ENCODE data around the gene ZSWIM1. TPM values are rescaled to one million over a fixed set of nuclear protein-coding genes. Genes with fewer than 3 reads are reported as not detected.

Gene ZSWIM1
- total and polyA plus RNA-seq, 2 of the 13 experiments (the other 11 are each of a cell fraction or from before 2014, with no cell fraction given), result 9.5 to 11.7 TPM

DNA sequence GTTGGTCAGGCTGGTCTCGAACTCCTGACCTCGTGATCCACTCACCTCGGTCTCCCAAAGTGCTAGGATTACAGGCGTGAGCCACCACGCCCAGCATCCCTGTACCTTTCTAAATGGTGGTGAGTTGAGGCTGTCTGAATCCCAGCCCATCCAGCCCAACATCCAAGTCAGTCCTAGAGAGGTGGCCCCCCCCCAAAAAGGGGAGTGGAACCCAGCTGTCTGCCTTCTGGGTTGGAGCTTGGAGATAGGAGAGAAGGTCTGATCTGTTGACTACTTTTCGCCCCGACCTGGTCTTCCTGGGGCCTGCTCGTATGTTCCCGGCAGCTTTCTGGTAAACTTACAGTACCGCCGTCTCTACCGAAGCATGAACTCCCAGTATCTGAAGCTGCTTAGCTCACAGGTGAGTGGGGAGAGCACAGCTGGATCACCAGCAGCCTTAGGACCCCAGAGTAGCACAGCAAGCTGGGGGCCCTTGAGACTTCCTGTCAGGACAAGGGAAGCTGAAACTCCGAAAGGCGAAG lies 15.7 kb downstream of the ZSWIM1 start (continued):
- TF ChIP-seq RXRB (CRISPR knock-in tag; IDR thresholded peaks at IDR 0.05; ENCODE audit: borderline replicate concordance), result no peak
- no peak for TF ChIP-seq ZNF335 (CRISPR knock-in tag; IDR thresholded peaks at IDR 0.05)
- peak; percentile 69; the same call in 1 of the 2 replicates for TF ChIP-seq ZNF891 (CRISPR knock-in tag; IDR thresholded peaks at IDR 0.05)
- TF ChIP-seq NPAS2 (CRISPR knock-in tag; IDR thresholded peaks at IDR 0.05; ENCODE audit: borderline replicate concordance), result 0 out of 2 replicates have a peak, but pooled peaks have one; percentile 33
- TF ChIP-seq ZNF746 (CRISPR knock-in tag; IDR thresholded peaks at IDR 0.05), result 0 out of 2 replicates have a peak, but pooled peaks have one; percentile 43
- no peak for TF ChIP-seq FOXJ3 (CRISPR knock-in tag; IDR thresholded peaks at IDR 0.05; ENCODE audit: borderline replicate concordance)
- TF ChIP-seq, protein P1, sequence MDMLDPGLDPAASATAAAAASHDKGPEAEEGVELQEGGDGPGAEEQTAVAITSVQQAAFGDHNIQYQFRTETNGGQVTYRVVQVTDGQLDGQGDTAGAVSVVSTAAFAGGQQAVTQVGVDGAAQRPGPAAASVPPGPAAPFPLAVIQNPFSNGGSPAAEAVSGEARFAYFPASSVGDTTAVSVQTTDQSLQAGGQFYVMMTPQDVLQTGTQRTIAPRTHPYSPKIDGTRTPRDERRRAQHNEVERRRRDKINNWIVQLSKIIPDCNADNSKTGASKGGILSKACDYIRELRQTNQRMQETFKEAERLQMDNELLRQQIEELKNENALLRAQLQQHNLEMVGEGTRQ (IDR thresholded peaks at IDR 0.05; ENCODE audit: low read depth, low read length), result no peak
- TF ChIP-seq, protein P1 (CRISPR knock-in tag; IDR thresholded peaks at IDR 0.05; ENCODE audit: borderline replicate concordance), result peak; percentile 15; the same call in 1 of the 2 replicates
- no peak for TF ChIP-seq GZF1 (CRISPR knock-in tag; IDR thresholded peaks at IDR 0.05)
- TF ChIP-seq HMGA1 (CRISPR knock-in tag; conservative IDR thresholded peaks at IDR 0.05), result no peak
- TF ChIP-seq ZSCAN21 (CRISPR knock-in tag; IDR thresholded peaks at IDR 0.05; ENCODE audit: borderline replicate concordance), result 0 out of 2 replicates have a peak, but pooled peaks have one; percentile 18
- no peak for TF ChIP-seq ZNF292 (CRISPR knock-in tag; IDR thresholded peaks at IDR 0.05; ENCODE audit: borderline replicate concordance, low read depth)
- TF ChIP-seq ZNF383 (CRISPR knock-in tag; IDR thresholded peaks at IDR 0.05; ENCODE audit: borderline replicate concordance), result no peak
- TF ChIP-seq ZNF724P (CRISPR knock-in tag; IDR thresholded peaks at IDR 0.05; ENCODE audit: borderline replicate concordance), result no peak
- TF ChIP-seq GPN1 (CRISPR knock-in tag; IDR thresholded peaks at IDR 0.05; ENCODE audit: borderline replicate concordance), result no peak
- TF ChIP-seq, protein P2, sequence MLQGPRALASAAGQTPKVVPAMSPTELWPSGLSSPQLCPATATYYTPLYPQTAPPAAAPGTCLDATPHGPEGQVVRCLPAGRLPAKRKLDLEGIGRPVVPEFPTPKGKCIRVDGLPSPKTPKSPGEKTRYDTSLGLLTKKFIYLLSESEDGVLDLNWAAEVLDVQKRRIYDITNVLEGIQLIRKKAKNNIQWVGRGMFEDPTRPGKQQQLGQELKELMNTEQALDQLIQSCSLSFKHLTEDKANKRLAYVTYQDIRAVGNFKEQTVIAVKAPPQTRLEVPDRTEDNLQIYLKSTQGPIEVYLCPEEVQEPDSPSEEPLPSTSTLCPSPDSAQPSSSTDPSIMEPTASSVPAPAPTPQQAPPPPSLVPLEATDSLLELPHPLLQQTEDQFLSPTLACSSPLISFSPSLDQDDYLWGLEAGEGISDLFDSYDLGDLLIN (CRISPR knock-in tag; IDR thresholded peaks at IDR 0.05; ENCODE audit: borderline replicate concordance), result no peak
- no peak for TF ChIP-seq POLR2AphosphoS5 (IDR thresholded peaks at IDR 0.05; ENCODE audit: low read depth, low read length)
- TF ChIP-seq ARID5B (CRISPR knock-in tag; IDR thresholded peaks at IDR 0.05), result no peak
- TF ChIP-seq ZC3H4 (CRISPR knock-in tag; IDR thresholded peaks at IDR 0.05; ENCODE audit: borderline replicate concordance), result 0 out of 2 replicates have a peak, but pooled peaks have one; percentile 46
- TF ChIP-seq NR3C1 (CRISPR knock-in tag; IDR thresholded peaks at IDR 0.05), result no peak
- TF ChIP-seq, protein P3, sequence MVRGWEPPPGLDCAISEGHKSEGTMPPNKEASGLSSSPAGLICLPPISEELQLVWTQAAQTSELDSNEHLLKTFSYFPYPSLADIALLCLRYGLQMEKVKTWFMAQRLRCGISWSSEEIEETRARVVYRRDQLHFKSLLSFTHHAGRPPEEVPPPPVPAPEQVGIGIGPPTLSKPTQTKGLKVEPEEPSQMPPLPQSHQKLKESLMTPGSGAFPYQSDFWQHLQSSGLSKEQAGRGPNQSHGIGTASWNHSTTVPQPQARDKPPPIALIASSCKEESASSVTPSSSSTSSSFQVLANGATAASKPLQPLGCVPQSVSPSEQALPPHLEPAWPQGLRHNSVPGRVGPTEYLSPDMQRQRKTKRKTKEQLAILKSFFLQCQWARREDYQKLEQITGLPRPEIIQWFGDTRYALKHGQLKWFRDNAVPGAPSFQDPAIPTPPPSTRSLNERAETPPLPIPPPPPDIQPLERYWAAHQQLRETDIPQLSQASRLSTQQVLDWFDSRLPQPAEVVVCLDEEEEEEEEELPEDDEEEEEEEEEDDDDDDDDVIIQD (CRISPR knock-in tag; IDR thresholded peaks at IDR 0.05; ENCODE audit: low read depth), result no peak
- no peak for TF ChIP-seq PHF20 (CRISPR knock-in tag; IDR thresholded peaks at IDR 0.05)
